Measurements from ENCODE around the gene SLC30A1.
"Not testable (repeated sequence)": the region's sequence is repeated elsewhere in the genome, so short reads cannot be mapped to it uniquely, and the experiment has no call there.

The SLC30A1 gene

GRCh38 chr1:211549092-211549711 is 29.8 kb downstream of the SLC30A1 start:
- in situ Hi-C loops (cut with MboI; ENCODE audit: low sequenced_read_pairs) = no loop called here

- in situ Hi-C loops (cut with MboI; ENCODE audit: low sequenced_read_pairs) = no loop called here
Observed at GRCh38 chr1:211548321-211549091, 30.5 kb downstream of the SLC30A1 start.

- in situ Hi-C loops (cut with MboI; ENCODE audit: low sequenced_read_pairs) = no loop called here
Observed at GRCh38 chr1:211547710-211548109, 31.3 kb downstream of the SLC30A1 start.

GRCh38 chr1:211546543-211546942 is 32.4 kb downstream of the SLC30A1 start:
- in situ Hi-C loops (cut with MboI; ENCODE audit: low sequenced_read_pairs) = no loop called here

GRCh38 chr1:211543025-211543424 is 35.9 kb downstream of the SLC30A1 start:
- in situ Hi-C loops (cut with MboI; ENCODE audit: low sequenced_read_pairs) = no loop called here

GRCh38 chr1:211541720-211542477 is 37.1 kb downstream of the SLC30A1 start:
- in situ Hi-C loops (cut with MboI; ENCODE audit: low sequenced_read_pairs) = no loop called here

GRCh38 chr1:211541278-211541677 is 37.7 kb downstream of the SLC30A1 start:
- in situ Hi-C loops (cut with MboI; ENCODE audit: low sequenced_read_pairs) = no loop called here

- in situ Hi-C loops (cut with MboI; ENCODE audit: low sequenced_read_pairs) = not testable (repeated sequence)
Observed at GRCh38 chr1:211540824-211541223, 38.1 kb downstream of the SLC30A1 start.

- in situ Hi-C loops (cut with MboI; ENCODE audit: low sequenced_read_pairs) = no loop called here
Observed at GRCh38 chr1:211538287-211538686, 40.7 kb downstream of the SLC30A1 start.

- in situ Hi-C loops (cut with MboI; ENCODE audit: low sequenced_read_pairs) = no loop called here
Observed at GRCh38 chr1:211537253-211537652, 41.7 kb downstream of the SLC30A1 start.

- in situ Hi-C loops (cut with MboI; ENCODE audit: low sequenced_read_pairs) = no loop called here
Observed at GRCh38 chr1:211536606-211537005, 42.4 kb downstream of the SLC30A1 start.

GRCh38 chr1:211535346-211535745 is 43.6 kb downstream of the SLC30A1 start:
- in situ Hi-C loops (cut with MboI; ENCODE audit: low sequenced_read_pairs) = no loop called here

- in situ Hi-C loops (cut with MboI; ENCODE audit: low sequenced_read_pairs) = no loop called here
Observed at GRCh38 chr1:211534545-211535291, 44.2 kb downstream of the SLC30A1 start.

GRCh38 chr1:211532088-211532444 is 46.9 kb downstream of the SLC30A1 start:
- in situ Hi-C loops (cut with MboI; ENCODE audit: low sequenced_read_pairs) = no loop called here

GRCh38 chr1:211531194-211532087 is 47.5 kb downstream of the SLC30A1 start:
- in situ Hi-C loops (cut with MboI; ENCODE audit: low sequenced_read_pairs) = no loop called here

- in situ Hi-C loops (cut with MboI; ENCODE audit: low sequenced_read_pairs) = no loop called here
Observed at GRCh38 chr1:211530102-211530501, 48.9 kb downstream of the SLC30A1 start.

GRCh38 chr1:211529453-211529852 is 49.5 kb downstream of the SLC30A1 start:
- in situ Hi-C loops (cut with MboI; ENCODE audit: low sequenced_read_pairs) = no loop called here

GRCh38 chr1:211529011-211529410 is 50.0 kb downstream of the SLC30A1 start:
- in situ Hi-C loops (cut with MboI; ENCODE audit: low sequenced_read_pairs) = no loop called here

- in situ Hi-C loops (cut with MboI; ENCODE audit: low sequenced_read_pairs) = no loop called here
Observed at GRCh38 chr1:211527888-211528287, 51.1 kb downstream of the SLC30A1 start.

- in situ Hi-C loops (cut with MboI; ENCODE audit: low sequenced_read_pairs) = no loop called here
Observed at GRCh38 chr1:211527006-211527405, 52.0 kb downstream of the SLC30A1 start.
